Measurements from ENCODE around the gene SP140L.
"Not testable (repeated sequence)": the region's sequence is repeated elsewhere in the genome, so short reads cannot be mapped to it uniquely, and the experiment has no call there.

GRCh38 chr2:230311634-230312033, 15.4 kb upstream of the SP140L start:
- TF ChIP-seq POLR2A, CTCF (IDR thresholded peaks at IDR 0.05): not testable (repeated sequence)
